Smooth muscle cell of bladder (primary cell): ENCODE measurements around the gene STAT2. TPM values are rescaled to one million over a fixed set of nuclear protein-coding genes. Genes with fewer than 3 reads are reported as not detected.

Experiments used
- total RNA-seq: library from RNA; depleted of rRNA; stranded (reverse); fragments of >200 nt; gene quantifications from 2 replicates; pipeline ENCODE4 v1.2.3, GENCODE V29; 2014

STAT2 gene
- total RNA-seq = 289 and 326 TPM in 2 replicates

DNA sequence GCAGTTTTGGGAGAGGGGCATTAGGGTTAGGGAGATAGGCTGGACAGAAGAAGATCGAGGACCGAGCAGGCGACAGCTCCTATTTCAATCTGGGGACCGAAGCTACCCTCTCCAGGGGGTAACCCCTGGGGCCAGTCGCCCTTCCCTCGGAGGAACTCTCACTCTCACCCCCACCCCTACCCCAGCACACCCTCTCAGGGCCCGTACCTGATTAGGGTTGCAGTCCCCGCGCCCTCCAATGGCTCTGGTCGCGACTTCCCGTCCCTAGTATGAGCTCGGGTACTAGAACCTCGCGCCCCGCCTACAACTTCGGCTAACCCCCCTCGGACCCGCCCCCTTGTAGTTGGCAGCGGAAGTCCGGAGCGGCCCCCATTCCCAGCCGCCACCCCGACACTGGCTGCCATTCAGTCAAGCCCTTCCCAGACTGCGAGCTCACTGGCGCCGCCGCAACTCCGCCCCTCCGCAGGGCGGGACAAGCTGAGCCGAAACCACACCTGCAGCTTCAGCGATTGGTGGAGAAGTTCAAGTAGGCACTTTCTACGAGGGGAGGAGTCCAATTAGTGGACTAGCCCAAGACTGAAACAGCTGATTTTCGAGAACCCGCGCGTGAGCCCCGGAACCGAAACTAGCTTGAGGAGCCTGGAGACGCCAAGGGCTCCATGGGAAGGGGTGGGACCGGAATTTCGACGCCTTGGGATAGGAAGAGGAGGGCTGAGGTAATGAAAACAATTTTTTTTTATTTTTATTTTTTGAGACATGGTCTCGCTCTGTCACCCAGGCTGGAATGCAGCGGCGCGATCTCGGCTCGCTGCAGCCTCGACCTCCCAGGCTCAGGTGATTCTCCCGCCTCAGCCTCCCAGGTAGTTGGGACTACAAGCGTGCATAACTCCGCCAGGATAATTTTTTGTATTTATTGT lies at the start of gene STAT2:
STAT2 (minus strand) TSS at position 257 of the 917 bp plus-strand sequence. CDS start 3,536 bp downstream, outside the sequence.

DNA sequence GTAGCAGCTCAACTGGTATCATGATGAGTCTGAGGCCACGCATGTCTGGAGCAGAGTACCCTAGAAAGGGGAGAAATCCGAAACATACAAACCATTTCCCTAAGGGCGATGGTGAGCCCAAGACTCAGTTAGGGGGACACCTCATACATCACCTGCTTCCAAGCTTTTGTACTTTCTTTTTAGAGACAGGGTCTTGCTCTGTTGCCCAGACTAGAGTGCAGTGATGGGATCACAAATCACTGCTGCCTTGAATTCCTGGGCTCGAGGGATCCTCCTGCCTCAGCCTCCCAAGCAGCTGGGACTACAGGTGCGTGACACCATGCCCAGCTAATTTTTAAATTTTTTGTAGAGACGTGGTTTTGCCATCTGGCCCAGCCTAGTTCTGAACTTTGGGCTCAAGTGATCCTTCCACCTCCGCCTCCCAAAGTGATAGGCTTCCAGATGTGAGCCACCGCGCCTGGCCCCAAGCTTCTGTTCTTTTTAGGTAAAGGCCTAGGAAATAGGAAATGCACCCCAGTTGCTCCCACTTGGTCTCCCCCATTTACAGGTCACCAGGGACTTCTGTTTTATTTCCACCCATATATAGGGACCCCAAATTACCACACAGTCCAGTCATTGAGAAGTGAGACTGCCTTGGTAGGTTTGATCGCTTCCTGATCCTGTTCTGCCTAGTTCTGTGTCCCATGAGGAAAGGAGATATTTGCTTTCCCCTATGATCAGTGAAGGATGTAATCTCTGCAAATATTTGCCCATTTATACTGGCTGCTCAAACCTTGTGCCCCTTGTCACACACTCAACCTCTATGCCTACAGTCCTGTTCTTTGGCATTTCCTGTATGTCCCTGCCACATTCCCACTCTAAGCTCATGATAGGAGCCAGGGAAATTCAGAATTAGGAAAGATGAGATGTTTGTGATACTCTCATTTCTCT lies 2.5 kb upstream of the STAT2 start, which contains the start of gene APOF:
APOF (minus strand) TSS at position 728 of the 930 bp plus-strand sequence; CDS start at position 616, 112 bp downstream.

DNA sequence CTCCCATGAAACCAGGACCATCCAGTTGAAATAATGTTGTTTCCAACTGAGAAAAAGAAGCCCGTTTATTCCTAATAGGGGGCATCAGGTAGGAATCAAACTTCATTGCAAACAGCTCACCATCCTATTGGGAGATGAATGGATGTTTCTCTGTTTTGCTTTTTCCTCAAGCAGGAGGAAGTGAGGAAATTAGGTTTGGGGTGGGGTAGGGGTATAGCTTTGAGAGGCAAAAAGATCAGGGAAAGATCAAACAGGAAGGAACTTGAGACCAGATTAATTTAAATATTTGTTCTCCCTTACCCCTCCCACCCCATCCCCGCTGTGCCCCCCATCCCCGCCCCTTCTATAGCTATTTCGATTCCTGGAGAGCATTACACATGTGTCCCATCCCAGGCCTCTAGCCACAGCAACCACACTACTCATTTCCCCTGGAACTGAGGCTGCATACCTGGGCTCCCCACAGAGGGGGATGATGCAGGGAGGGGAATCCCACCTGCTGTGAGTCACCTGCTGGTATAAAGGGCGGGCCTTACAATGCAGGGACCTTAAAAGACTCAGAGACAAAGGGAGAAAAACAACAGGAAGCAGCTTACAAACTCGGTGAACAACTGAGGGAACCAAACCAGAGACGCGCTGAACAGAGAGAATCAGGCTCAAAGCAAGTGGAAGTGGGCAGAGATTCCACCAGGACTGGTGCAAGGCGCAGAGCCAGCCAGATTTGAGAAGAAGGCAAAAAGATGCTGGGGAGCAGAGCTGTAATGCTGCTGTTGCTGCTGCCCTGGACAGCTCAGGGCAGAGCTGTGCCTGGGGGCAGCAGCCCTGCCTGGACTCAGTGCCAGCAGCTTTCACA lies 21.4 kb downstream of the STAT2 start, which contains the start of gene IL23A:
IL23A (plus strand) TSS at position 577 of the 850 bp plus-strand sequence; CDS start at position 738, 161 bp downstream.

DNA sequence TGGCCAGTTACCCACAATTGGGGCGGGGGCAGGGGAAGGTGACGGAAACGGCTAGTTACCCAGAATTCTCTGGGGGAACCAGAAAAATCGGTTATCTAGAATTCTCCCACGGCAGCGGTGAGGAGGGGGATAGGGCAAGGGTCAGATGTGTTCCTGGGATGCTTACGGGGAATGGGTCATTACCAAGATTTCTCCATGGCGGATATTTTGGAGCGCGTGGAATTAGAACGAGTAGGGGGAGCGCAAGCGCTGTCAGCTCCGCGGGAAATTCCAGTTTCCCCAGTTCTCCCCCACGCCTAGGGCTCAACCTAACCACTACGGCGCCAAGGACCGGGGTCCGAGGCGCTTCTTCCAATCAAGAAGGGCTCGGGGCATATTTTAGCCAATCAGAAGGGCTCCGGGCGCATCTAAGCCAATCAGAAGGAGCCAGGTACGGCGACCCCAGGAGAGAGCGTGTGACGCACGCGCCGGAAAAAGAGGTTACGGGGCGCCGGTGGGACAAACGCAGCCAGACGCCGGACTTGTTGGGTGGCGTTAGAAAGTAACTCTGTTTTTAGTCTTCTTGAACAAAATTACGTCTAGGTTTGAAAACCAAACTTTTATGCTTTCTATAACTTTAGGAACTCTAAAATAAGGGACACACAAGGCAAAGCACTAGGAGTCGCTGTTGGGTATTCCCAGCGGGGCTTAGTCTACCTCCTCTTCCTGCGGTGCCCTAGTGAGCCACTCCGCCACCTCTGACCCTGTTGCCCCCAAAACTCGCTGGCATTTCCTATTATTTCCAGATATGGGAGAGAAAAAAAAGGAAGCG lies 26.0 kb downstream of the STAT2 start, which contains the start of gene PAN2:
PAN2 (minus strand) TSS at position 322 of the 811 bp plus-strand sequence. CDS start 906 bp downstream, outside the sequence.

GRCh38 chr12:56315622-56316473 lies 44.1 kb downstream of the STAT2 start, which contains the start of gene CNPY2:
Gene CNPY2 (minus strand): TSS chr12:56315988. CDS start chr12:56315217, 771 bp downstream.

GRCh38 chr12:56299853-56300643 lies 59.9 kb downstream of the STAT2 start, which contains the start of gene CS:
Gene CS (minus strand): TSS chr12:56300330. CDS start chr12:56300201, 129 bp downstream.

Other genes starting within 250 kb of the STAT2 start
- gene RPL41, start 243.5 kb downstream of the STAT2 start, total RNA-seq = 4,326 and 4,609 TPM in 2 replicates
- gene ZC3H10, start 241.8 kb downstream of the STAT2 start, total RNA-seq = 5.7 and 6.6 TPM in 2 replicates
- gene ESYT1, start 231.8 kb downstream of the STAT2 start, total RNA-seq = 163 and 185 TPM in 2 replicates
- 94.5 and 122 TPM in 2 replicates for gene MYL6B, start 207.5 kb downstream of the STAT2 start, total RNA-seq
- gene MYL6, start 201.7 kb downstream of the STAT2 start, total RNA-seq = 2,455 and 2,914 TPM in 2 replicates
- 40.0 and 47.7 TPM in 2 replicates for gene SMARCC2, start 170.6 kb downstream of the STAT2 start, total RNA-seq
- 165 and 169 TPM in 2 replicates for gene RNF41, start 138.2 kb downstream of the STAT2 start, total RNA-seq
- 21.9 and 22.6 TPM in 2 replicates for gene NABP2, start 135.8 kb downstream of the STAT2 start, total RNA-seq
- gene SLC39A5, start 130.1 kb downstream of the STAT2 start, total RNA-seq = under 0.01 TPM in 2 replicates
- 9.7 and 12.2 TPM in 2 replicates for gene ANKRD52, start 101.7 kb downstream of the STAT2 start, total RNA-seq
- 6.4 and 8.0 TPM in 2 replicates for gene COQ10A, start 93.2 kb downstream of the STAT2 start, total RNA-seq
- gene CS, start 59.8 kb downstream of the STAT2 start, total RNA-seq = 52.1 and 61.7 TPM in 2 replicates
- gene CNPY2, start 44.1 kb downstream of the STAT2 start, total RNA-seq = 85.5 and 104 TPM in 2 replicates
- 17.8 and 24.4 TPM in 2 replicates for gene PAN2, start 26.1 kb downstream of the STAT2 start, total RNA-seq
- not detected in 2 replicates for gene IL23A, start 21.2 kb downstream of the STAT2 start, total RNA-seq
- gene APOF, start 2.8 kb upstream of the STAT2 start, total RNA-seq = not detected in 2 replicates
- 2.1 and 3.6 TPM in 2 replicates for gene TIMELESS, start 89.3 kb upstream of the STAT2 start, total RNA-seq
- not detected in 2 replicates for gene MIP, start 94.5 kb upstream of the STAT2 start, total RNA-seq
- gene SPRYD4, start 108.5 kb upstream of the STAT2 start, total RNA-seq = 1.00 and 1.2 TPM in 2 replicates
- gene GLS2, start 128.1 kb upstream of the STAT2 start, total RNA-seq = 0.09 TPM in 1 of 2 replicates, not detected in the other
- 10.2 and 10.5 TPM in 2 replicates for gene RBMS2, start 161.7 kb upstream of the STAT2 start, total RNA-seq